HepG2 (cell line): ENCODE measurements around the gene SLC16A13.

Experiments used
- NFYB ChIP-seq: sonication (generic); formaldehyde crosslinking; IDR thresholded peaks from 2 replicates; pipeline ENCODE4 v1.4.0; 2020; ENCODE audit warnings: missing genetic modification reagents
- TEAD2 ChIP-seq: sonication (generic); formaldehyde crosslinking; IDR thresholded peaks from 2 replicates; pipeline ENCODE4 v1.9.0; 2021; ENCODE audit warnings: missing genetic modification reagents
- ZNF333 ChIP-seq: sonication (generic); formaldehyde crosslinking; IDR thresholded peaks from 2 replicates; pipeline ENCODE4 v1.4.0; 2020; ENCODE audit warnings: mild to moderate bottlenecking, missing genetic modification reagents, borderline replicate concordance
- ZNF841 ChIP-seq: sonication (generic); formaldehyde crosslinking; IDR thresholded peaks from 2 replicates; pipeline ENCODE4 v1.8.1; 2023; ENCODE audit warnings: missing genetic modification reagents, borderline replicate concordance

GRCh38 chr17:7001318-7001961 lies 34.4 kb upstream of the SLC16A13 start:
- TF ChIP-seq ZNF841 (CRISPR knock-in tag) (no peak), NFYB (CRISPR knock-in tag) (no peak), TEAD2 (CRISPR knock-in tag) (no peak), ZNF333 (no peak)
